ENCODE results near the gene COX7B2. TPM values are rescaled to one million over a fixed set of nuclear protein-coding genes. Genes with fewer than 3 reads are reported as not detected.

The COX7B2 gene
- polyA plus RNA-seq, 1 donor = not detected

DNA sequence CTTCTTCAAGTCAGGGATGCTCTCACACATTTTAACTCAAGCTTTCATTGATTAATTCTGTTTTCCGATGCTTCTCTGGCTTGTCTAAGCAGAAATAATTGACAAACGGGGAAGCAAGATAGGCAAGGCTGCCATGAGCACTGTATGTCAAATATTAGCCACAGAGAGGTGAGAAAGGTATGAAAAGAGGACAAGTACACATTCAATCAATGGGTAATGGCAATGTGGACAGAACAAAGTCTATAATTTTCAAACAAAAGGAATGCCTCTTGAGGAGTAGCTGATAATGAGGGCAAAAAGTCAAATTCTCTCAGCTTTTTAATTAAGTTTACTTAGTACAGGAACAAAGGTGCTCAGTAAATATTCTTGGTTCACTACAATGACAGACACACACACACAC lies 19.6 kb downstream of the COX7B2 start:
- no peak for DNase-seq

DNA sequence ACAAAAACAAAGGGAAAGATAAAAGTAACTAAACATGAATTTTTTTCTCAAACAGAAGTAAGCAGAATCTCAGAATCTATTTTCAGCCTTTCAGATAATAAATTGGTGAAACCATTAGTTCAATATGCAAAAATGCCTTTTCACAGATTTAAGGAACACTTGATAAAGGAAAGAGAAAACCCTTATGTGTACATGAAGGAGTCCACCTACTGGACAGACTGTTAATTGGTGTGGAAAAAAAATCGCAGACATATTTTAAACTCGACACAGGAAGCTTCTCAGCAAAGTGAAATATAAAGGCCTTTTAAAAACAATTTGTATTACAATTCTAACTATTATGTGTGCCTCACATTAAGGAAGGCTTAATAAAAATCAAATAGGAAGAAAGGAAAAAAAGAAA lies 22.3 kb downstream of the COX7B2 start:
- no peak for DNase-seq

DNA sequence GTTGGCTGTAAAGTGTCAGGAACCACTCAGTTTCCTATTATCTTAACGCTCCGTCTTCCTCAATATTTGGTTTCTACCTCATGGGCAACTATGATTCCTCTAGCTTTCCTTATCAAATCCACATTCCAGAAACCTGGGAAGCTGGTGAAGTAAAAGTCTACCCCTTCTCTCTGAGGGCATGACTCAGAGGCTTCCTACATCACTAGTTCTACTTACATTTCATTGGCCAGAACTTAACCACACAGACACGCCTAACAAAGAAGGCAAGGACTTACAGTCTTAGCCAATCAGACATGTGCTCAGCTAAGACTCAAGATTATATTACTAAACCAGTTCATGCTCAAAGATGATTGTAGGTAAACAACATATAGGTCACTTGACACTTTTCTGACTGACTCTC lies 30.4 kb downstream of the COX7B2 start:
- DNase-seq = no peak

DNA sequence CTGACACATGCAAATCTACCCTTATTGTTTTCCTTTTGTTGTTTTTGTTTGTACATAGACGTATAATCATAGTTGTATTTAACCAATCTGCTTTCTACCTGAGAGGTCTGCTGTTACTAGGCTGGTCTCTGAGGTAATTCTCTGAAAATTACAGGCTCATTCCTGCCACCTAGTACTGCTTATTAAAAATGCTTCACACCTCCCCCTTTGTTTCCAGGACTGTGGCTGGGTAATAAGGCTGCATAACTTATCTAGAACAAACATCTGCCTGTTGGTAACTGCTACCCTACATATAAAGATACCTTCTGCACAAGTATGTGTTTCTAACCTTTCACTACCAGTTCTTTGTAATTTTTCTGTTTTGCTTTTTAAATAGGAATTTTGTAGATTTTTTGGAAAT lies 34.2 kb downstream of the COX7B2 start:
- no peak for DNase-seq

DNA sequence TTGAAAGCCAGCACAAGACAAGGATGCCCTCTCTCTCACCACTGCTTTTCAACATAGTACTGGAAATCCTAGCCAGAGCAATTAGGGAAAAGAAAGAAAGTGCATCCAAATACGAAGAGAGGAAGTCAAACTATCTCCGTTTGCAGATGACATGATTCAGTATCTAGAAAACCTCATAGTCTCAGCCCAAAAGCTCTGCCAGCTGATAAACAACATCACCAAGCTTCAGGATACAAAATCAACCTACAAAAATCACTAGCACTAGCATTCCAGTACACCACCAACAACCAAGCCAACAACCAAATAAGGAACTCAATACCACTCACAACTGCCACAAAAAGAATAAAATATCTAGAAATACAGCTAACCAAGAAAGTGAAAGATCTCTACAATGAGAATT lies 38.6 kb downstream of the COX7B2 start:
- DNase-seq = no peak

DNA sequence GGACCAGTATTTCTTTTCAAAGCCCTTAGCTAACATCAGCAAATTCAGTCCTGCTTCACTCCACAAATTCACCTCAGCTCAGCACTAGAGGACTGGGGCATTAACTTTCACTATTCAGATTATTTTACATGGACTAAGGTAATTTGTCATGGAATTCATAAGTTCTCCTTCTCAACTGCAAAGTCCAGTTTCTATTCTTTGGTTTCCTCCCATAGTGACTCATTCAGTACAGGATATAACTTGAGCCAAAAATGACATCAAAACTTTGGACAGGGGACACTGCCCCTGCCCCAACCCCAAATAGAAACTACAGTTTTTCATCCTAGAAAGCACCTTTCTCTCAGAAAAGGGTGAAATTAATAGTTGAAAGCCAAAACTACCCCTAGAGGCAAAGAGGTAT lies 52.7 kb downstream of the COX7B2 start:
- DNase-seq = no peak

DNA sequence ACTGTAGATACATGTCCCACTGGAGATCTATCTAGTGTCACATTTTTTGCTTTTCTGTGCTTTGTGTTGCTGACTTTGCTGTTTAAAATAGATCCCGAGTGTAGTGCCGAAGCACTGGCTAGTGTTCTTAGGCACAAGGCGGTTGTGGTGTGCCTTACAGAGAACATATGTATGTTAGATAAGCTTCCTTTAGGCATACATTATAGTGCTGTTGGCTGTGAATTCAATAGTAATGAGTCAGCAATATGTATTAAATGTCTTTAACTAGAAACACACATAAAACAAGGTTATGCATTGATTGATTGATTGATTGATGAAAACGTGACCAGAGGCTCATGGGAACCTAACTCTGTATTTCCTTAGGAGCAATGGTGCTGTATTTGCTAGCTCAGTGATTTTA lies 56.2 kb downstream of the COX7B2 start:
- no peak for DNase-seq

DNA sequence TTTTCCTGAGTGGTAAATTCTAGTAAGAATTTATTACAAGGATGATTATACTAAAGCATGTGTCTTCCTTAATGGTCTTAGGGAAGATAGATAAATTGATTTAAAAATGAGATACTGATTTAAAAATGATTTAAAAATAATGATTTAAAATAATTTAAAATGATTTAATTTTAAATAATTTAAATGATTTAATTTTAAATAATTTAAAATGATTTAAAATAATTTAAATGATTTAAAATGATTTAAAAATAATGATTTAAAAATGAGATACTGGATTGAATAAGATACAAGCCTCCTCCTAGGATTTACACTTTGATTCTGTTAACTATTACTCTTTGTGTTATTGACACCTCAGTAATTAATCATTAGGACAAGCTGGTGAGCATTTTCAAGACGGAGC lies 59.0 kb downstream of the COX7B2 start:
- DNase-seq = no peak

DNA sequence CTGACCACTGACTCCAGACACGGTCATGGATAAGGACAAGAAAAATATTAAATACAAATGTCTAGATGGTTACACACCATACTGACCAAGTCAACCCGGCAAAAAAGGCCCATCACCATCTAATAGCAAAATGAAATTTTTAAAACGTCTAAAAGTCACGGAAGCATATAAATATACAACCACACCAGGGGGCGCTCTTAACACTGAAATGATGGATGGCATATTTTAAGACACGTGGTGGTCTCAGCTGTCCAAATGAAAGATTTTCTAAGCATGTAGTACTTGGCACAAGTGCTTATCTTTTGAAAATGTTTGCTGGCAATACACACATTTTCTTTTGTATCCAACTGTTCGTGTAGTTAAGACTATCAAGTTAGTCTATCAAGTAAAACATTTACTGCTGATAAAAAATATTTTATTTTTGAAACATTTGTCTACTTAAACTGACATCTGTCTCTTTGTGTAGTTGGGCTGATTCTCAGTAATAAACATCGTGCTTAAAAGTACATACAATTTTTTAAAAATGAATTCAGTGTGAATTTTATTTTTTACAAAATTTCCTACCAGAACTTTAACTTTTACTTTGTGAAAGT lies 64.6 kb downstream of the COX7B2 start:
- DNase-seq = peak; percentile 30

DNA sequence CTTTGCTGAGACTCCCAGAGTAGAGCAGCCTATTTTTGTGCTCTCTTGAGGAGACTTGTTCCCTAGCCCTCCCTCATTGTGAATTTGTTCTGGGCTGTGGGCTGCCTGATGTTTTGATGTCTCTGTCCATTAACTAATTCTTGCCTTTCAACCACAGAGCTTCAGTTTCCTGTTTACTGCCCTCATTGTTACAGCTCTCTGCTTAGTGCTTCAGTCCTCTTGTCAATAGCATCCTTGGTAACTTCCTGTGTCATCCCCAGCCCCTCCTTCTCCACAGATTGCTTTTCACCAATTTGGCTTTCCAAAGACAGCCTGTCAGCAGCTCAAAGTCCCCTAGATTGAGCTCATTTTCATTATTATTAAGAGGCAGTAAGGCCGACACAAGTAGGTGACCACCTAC lies 69.9 kb downstream of the COX7B2 start:
- DNase-seq = no peak

DNA sequence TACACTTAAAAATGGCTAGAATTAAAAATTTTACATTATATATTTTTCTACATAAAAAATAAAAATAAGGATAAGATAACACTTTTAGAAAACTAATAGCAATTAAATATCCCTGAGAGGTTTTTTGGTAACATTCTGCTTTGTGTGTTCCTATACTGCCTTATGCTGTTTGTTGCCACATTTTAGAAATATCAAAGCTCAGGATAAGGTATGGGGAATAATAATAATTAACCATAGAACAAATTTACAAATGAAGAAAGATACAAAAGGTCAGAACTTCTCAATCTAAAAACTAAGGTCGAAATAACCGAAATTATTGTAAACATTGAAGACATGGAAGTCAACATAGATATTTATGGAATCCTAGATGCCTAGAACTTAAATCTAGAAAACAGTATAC lies 71.4 kb downstream of the COX7B2 start:
- no peak for DNase-seq

DNA sequence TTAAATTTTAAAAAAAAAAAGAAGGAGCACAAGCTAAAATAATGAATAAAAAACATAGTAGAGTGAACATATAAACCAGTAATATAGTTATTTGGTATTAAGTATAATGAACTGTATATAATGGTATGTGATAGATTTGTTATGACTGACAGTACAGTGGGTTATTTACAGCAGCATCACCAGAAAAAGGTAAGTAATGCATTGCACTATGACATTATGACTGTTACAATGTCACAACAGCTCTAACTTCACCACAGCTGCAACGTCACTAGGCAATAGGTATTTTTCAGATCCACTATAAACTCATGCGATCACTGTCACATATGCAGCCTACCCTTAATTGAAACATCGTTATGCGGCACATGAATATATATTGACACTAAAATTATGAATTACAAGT lies 72.5 kb downstream of the COX7B2 start:
- no peak for DNase-seq

DNA sequence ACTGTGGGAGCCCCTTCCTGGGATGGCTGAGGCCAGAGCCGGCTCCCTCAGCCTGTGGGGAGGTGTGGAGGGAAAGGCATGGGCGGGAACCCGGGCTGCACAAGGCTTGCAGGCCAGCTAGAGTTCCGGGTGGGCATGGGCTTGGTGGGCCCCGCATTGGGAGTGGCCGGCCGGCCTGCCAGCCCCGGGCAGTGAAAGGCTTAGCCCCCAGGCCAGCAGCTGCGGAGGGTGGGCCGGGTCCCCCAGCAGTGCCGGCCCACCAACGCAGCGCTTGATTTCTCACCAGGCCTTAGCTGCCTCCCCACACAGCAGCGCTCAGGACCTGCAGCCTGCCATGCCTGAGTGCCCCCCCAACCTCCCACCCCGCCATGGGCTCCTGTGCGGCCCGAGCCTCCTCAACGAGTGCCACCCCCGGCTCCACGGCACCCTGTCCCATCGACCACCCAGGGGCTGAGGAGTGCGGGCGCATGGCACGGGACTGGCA lies 78.0 kb downstream of the COX7B2 start:
- DNase-seq = no peak

DNA sequence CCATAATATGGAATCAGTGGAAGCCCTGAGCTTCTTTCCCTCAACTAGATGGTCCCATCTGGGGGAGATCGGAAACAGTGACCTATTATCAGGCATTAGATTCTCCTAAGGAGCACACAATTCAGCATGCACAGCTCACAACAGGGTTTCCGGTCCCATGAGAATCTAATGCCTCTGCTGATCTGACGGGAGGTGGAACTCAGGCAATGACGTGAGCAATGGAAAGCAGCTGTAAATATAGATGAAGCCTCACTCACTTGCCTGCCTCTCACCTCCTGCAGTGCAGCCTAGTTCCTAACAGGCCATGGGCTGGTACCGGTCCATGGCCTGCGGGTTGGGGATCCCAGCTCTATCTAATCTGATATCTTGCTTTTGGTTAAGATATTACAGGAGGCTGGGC lies 88.9 kb downstream of the COX7B2 start:
- DNase-seq = no peak

DNA sequence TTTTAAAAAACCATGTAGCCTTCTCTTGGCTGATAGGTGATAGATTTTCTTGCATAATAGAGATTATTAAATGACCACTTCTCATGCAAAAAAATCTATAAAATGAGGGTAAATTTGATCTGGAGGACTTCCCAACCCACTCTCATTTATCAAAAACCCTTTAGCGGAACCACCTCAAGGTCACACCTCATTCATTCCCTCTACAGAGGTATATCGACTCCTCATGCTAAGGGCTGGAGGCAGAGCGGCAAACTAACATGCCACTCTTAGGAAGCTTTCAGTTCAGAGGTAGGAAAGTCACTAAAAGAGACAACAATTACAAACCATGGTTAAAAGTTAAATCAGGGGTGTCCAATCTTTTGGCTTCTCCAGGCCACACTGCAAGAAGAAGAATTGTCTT lies 90.0 kb downstream of the COX7B2 start:
- DNase-seq = no peak

DNA sequence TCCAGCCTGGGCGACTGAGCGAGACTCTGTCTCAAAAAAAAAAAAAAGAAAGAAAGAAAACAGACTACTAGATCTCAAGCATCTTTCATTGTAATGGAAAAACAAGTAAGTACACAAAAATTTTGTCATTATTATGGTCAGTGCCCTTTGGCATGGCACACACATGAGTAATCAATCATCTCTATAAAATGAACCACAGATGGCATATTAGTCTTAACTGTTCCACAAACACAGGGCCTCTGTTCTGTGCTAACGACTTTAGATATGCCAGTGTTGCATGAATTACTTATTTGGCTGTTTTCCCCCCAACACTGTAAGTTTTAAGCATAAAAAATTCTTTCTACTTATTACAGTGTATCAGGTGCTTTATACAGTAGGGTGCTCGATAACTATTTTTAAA lies 90.4 kb downstream of the COX7B2 start:
- no peak for DNase-seq

DNA sequence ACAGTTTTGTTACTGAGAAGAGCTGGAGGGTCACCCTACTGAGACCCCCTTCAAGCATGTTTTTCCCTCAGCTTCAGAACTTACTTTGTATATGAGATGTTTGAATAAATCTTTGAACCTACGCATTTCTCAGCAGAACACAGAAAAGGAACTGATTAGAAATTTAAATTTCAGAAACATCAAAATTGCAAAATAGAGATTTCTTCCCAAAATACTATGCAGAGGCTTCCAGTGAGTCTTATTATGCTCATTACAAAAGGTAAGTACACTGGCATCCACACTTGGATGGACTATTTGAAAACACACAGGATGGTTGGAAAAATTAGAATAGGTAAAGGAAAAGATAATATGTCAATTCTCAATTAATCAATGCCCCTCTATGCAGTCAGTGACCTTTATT lies 91.2 kb downstream of the COX7B2 start:
- DNase-seq = no peak

DNA sequence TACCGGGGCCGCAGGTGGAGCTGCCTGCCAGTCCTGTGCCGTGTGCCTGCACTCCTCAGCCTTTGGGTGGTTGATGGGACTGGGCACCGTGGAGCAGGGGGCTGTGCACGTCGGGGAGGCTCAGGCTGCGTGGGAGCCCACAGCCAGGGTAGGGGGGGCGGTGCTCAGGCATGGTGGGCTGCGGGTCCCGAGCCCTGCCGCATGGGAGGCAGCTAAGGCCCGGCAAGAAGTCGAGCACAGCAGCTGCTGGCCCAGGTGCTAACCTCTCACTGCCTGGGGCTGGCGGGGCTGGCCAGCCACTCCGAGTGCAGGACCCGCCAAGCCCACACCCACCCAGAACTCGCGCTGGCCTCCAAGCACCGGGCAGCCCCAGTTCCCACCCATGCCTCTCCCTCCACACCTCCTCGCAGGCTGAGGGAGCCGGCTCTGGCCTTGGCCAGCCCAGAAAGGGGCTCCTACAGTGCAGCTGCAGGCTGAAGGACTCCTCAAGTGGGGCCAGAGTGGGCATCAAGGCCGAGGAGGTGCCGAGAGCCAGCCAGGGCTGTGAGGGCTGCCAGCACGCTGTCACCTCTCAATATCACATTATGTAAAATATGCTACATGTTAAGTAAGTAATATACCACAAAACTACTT lies 104.1 kb downstream of the COX7B2 start:
- no peak for DNase-seq

DNA sequence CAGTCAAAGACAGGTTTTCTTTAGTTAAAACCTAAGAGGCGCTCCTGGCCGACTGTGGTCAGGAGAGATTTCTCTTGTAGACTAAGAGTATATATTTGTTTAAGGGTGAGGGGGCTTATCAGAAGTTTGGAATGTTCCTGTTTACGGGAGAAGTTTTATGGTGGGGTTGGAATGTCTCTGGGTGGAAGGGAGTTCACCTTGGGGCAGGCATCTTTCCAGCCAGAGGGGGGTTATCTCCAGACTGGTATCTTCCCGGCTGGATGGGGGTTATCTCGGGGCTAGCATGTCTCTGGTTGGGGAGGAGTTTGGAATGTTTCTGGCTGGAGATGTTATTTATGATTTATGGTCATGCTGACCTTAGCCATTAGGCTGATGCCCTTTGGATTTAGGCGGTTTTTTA lies 116.0 kb downstream of the COX7B2 start:
- no peak for DNase-seq

DNA sequence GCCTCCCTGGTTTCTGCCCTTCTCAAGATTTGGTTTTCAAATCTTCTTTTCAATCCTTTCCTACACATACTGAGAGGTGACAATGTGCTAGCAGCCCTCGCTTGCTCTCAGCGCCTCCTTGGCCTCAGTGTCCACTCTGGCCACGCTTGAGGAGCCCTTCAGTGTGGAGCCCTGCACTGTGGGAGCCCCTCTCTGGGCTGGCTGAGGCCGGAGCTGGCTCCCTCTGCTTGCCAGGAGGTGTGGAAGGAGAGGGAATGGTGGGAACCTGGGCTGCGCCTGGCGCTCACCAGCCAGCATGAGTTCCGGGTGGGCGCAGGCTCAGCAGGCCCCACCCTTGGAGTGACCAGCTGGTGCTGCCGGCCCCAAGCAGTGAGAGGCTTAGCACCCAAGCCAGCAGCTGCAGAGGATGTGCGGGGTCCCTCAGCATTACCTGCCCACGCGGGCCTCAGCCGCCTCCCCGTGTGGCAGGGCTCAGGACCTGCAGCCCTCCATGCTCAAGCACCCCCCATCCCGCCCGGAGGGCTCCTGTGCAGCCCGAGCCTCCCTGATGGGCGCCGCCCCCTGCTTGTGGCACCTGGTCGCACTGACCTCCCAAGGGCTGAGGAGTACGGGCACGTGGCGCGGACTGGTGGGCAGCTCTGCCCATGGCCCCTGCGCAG lies 127.5 kb downstream of the COX7B2 start:
- no peak for DNase-seq

DNA sequence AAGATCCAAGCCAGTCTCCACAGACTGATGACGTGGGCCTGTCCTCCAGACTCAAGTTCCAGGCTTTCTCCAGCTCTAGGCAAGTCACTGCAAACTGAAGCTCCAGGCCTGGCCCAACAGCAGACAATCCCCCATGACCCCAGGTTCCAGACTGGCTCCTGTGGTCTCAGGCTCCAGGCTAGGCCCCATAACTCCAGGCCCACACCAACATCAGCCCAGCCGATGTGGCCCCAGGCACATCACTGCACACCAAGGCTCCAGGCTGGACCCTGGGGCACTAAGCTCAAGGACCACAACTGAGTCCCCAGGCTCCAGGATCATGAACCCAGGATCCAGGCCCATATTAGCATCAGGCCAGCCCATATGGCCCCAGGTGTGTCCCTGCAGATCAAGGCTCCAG lies 143.6 kb downstream of the COX7B2 start:
- no peak for DNase-seq

DNA sequence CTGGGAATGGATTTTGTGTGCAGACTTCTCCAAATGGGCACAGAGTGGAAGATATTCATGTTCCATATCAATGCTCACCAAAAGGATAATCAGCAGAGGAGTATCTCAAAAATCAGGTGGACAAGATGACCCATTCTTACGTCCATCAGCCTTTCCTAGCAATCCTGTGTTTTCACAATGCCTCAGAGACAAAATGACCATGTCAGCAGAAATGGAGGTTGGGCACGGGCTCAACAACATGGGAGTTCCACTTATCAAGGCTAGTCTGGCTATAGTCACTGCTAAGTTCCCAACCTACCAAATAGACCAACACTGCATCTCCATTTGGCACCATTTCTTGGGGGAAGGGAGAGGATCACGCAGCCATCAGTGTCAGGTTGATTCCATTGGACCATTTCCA lies 179.0 kb downstream of the COX7B2 start:
- DNase-seq = no peak

DNA sequence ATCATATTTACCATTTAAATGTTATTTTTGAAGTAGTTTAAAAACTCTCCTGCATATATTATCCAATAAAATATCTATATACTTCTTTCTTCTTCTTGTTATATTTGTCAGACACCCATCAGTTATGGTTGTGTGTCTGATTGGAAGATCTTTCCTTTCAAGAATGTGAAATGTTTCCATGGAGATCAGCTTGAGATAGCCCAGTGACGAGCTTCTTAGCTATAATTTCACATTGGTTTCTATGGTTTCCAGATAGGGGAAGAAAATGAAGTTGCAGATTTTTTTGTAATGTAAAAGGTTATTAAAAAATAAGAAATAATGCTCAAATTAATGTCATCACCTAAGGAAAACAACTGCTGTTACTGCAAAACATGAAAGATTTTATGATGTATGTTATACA lies 189.0 kb downstream of the COX7B2 start:
- no peak for DNase-seq

DNA sequence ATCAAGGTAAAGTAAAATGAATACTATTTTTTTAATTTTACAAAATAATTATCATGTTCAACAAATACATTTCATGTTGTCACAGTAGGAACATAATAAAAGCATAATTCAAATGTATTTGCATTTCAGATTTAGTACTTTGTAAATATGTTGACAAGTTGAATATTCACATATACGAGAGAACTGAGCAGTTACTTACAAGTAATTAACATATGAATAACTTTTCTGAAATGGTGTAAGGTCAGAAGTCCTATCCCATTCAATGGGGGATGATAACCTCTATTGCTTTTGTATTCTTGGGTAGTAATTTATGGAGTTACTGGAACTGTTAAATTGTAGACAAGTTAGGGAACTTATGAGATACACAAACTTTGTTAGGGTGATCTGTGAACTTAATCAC lies 191.1 kb downstream of the COX7B2 start:
- no peak for DNase-seq
